ENCODE data around the gene YJU2. TPM values are rescaled to one million over a fixed set of nuclear protein-coding genes. Genes with fewer than 3 reads are reported as not detected.

YJU2 gene
- total and polyA plus RNA-seq, 2 of the 13 experiments (the other 11 are each of a cell fraction or from before 2014, with no cell fraction given): 9.3 to 17.9 TPM

GRCh38 chr19:4229179-4229931 lies 17.5 kb upstream of the YJU2 start, which contains the start of gene EBI3 (continued):
- peak; percentile 27; the same call in 1 of the 2 replicates for TF ChIP-seq AHDC1 (CRISPR knock-in tag; IDR thresholded peaks at IDR 0.05; ENCODE audit: borderline replicate concordance)
- TF ChIP-seq GATAD2A (CRISPR knock-in tag; IDR thresholded peaks at IDR 0.05): peak; percentile 53
- TF ChIP-seq NFRKB (IDR thresholded peaks at IDR 0.05): no peak
- peak; percentile 29; the same call in 1 of the 2 replicates for TF ChIP-seq ZBTB38 (CRISPR knock-in tag; IDR thresholded peaks at IDR 0.05)
- peak; percentile 34; the same call in 1 of the 2 replicates for TF ChIP-seq SP5 (CRISPR knock-in tag; IDR thresholded peaks at IDR 0.05; ENCODE audit: borderline replicate concordance, low read depth)
- no peak for TF ChIP-seq ZFP82 (CRISPR knock-in tag; IDR thresholded peaks at IDR 0.05; ENCODE audit: borderline replicate concordance)
- no peak for TF ChIP-seq ZNF841 (CRISPR knock-in tag; IDR thresholded peaks at IDR 0.05; ENCODE audit: borderline replicate concordance)
- peak; percentile 64; the same call in 1 of the 2 replicates for TF ChIP-seq ZNF567 (CRISPR knock-in tag; IDR thresholded peaks at IDR 0.05; ENCODE audit: borderline replicate concordance)
- TF ChIP-seq CTCF (CRISPR knock-in tag; IDR thresholded peaks at IDR 0.05): peak; percentile 2; the same call in 1 of the 2 replicates
- TF ChIP-seq NFE2L1 (CRISPR knock-in tag; IDR thresholded peaks at IDR 0.05; ENCODE audit: borderline replicate concordance): no peak
- peak; percentile 56 for TF ChIP-seq SAP130 (CRISPR knock-in tag; IDR thresholded peaks at IDR 0.05; ENCODE audit: low read depth)
- 0 out of 2 replicates have a peak, but pooled peaks have one; percentile 42 for TF ChIP-seq ZNF337 (CRISPR knock-in tag; IDR thresholded peaks at IDR 0.05; ENCODE audit: borderline replicate concordance, low read depth)
- peak; percentile 83 for TF ChIP-seq ZNF407 (CRISPR knock-in tag; IDR thresholded peaks at IDR 0.05; ENCODE audit: not compliant biosample characterization)
